Ascending aorta (tissue), 2 donors: ENCODE results near the gene DNAJC4. TPM values are rescaled to one million over a fixed set of nuclear protein-coding genes. Genes with fewer than 3 reads are reported as not detected.

ENCODE experiments used
- DNase-seq, 2 donors: peaks; one replicate each; pipeline ENCODE4 v3.0.0-alpha.2; 2019; ENCODE audit warnings: low spot score in 2 of 2
- H3K27ac ChIP-seq, 2 donors: fragments of 200-600 bp; sonication (generic); one replicate each; pipeline ENCODE4 v1.5.1; 2016 to 2017; ENCODE audit warnings: mild to moderate bottlenecking in 1 of 2
- H3K27me3 ChIP-seq: fragments of 200-600 bp; sonication (generic); one replicate; pipeline ENCODE4 v1.5.1; 2017
- H3K36me3 ChIP-seq, 2 donors: fragments of 200-600 bp; sonication (generic); one replicate each; pipeline ENCODE4 v1.5.1; 2016
- H3K4me1 ChIP-seq, 2 donors: fragments of 200-600 bp; sonication (generic); one replicate each; pipeline ENCODE4 v1.5.1; 2016 to 2017; ENCODE audit warnings: mild to moderate bottlenecking in 1 of 2
- H3K4me3 ChIP-seq, 2 donors: fragments of 200-600 bp; sonication (generic); one replicate each; pipeline ENCODE4 v1.5.1; 2016 to 2017; ENCODE audit warnings: mild to moderate bottlenecking in 1 of 2
- H3K9me3 ChIP-seq, 2 donors: fragments of 200-600 bp; sonication (generic); one replicate each; pipeline ENCODE4 v1.5.1; 2016
- CTCF ChIP-seq, 3 experiments: fragments of 200-600 bp in 2 of 3; fragments of 450-650 bp in 1 of 3; sonication (generic) in 2 of 3; IDR thresholded peaks; one replicate each; pipeline ENCODE4 v1.5.1; 2016 to 2019; ENCODE audit warnings: antibody characterized with exemption in 3 of 3, mild to moderate bottlenecking in 1 of 3, moderate library complexity in 1 of 3
- intact Hi-C: fragments of 100-400 bp; cut with DNase I; formaldehyde crosslinking; loops from one replicate; pipeline ENCODE4 v1.15.1; 2023
- total RNA-seq: library from RNA; depleted of rRNA; stranded (reverse); fragments of >200 nt; gene quantifications from one replicate; pipeline ENCODE4 v1.1.0, GENCODE V29; 2016

Gene DNAJC4
- total RNA-seq, 1 donor from 2014 or later, result 43.1 TPM

- Histone ChIP-seq H3K4me3 (peak overlapping the region; percentile 61 to 77), H3K27ac (peak overlapping the region; percentile 88 to 89), H3K36me3 (no peaks in the 10 kb centered on the region), H3K4me1 (peaks cover 7 to 36% of the 10 kb centered on the region in 2 donors), H3K27me3 (no peaks in the 10 kb centered on the region), H3K9me3 (no peaks in the 10 kb centered on the region)
- DNase-seq, result peak in 1 of 2 donors; percentile 62
- no peak for TF ChIP-seq CTCF (IDR thresholded peaks at IDR 0.05)
- intact Hi-C loops, result loop anchor here (2.0 to 5.0 kb wide), 2 partner anchors 41 to 75 kb away; partner anchors contain the start of genes CATSPERZ and STIP1
Observed at GRCh38 chr11:64227405-64227956, 2.9 kb upstream of the DNAJC4 start.

- intact Hi-C loops, result loop anchor here (5.0 kb wide), 1 partner anchor 73 kb away; the partner anchor contains the start of gene CATSPERZ
- Histone ChIP-seq H3K36me3 (no peaks in the 10 kb centered on the region), H3K4me1 (peaks cover 7 to 43% of the 10 kb centered on the region in 2 donors), H3K27me3 (no peaks in the 10 kb centered on the region), H3K9me3 (no peaks in the 10 kb centered on the region), H3K27ac (peak overlapping the region; percentile 90 to 91), H3K4me3 (peak overlapping the region; percentile 62 to 72)
- no peak for TF ChIP-seq CTCF (IDR thresholded peaks at IDR 0.05)
- DNase-seq, result peak in 1 of 2 donors; percentile 64
Observed at GRCh38 chr11:64229090-64229743, 1.1 kb upstream of the DNAJC4 start.

- no peaks in the 10 kb centered on the region for H3K36me3 ChIP-seq
- TF ChIP-seq CTCF (IDR thresholded peaks at IDR 0.05), result no peak
- intact Hi-C loops, result loop anchor here (1.0 to 5.0 kb wide), 2 partner anchors 44 to 73 kb away; partner anchors contain the start of gene CATSPERZ
- peak overlapping the region; percentile 62 to 72 for H3K4me3 ChIP-seq
- H3K27ac ChIP-seq, result peak overlapping the region; percentile 90 to 91
- DNase-seq, result peak in 1 of 2 donors; percentile 63
- H3K4me1 ChIP-seq, result peaks cover 7 to 42% of the 10 kb centered on the region in 2 donors
- H3K27me3 ChIP-seq, result no peaks in the 10 kb centered on the region
- no peaks in the 10 kb centered on the region for H3K9me3 ChIP-seq
Observed at GRCh38 chr11:64229744-64230170, 591 bp upstream of the DNAJC4 start.

GRCh38 chr11:64230985-64231365 lies 627 bp downstream of the DNAJC4 start:
- Histone ChIP-seq H3K27me3 (no peaks in the 10 kb centered on the region), H3K4me3 (peak overlapping the region; percentile 62 to 72), H3K27ac (peak overlapping the region; percentile 90 to 91), H3K36me3 (no peaks in the 10 kb centered on the region), H3K9me3 (no peaks in the 10 kb centered on the region), H3K4me1 (peaks cover 5 to 45% of the 10 kb centered on the region in 2 donors)
- intact Hi-C loops, result loop anchor here (1.0 kb wide), 1 partner anchor 46 kb away; no protein-coding TSS in a partner anchor
- DNase-seq, result no peak
- no peak for TF ChIP-seq CTCF (IDR thresholded peaks at IDR 0.05)

GRCh38 chr11:64231546-64231945 lies 1.2 kb downstream of the DNAJC4 start:
- no peak for DNase-seq
- TF ChIP-seq CTCF (IDR thresholded peaks at IDR 0.05), result no peak
- H3K36me3 ChIP-seq, result no peaks in the 10 kb centered on the region
- peak overlapping the region in 1 of 2 donors; percentile 20 for H3K27ac ChIP-seq
- intact Hi-C loops, result no loop called here
- H3K4me3 ChIP-seq, result no peak overlapping the region
- no peaks in the 10 kb centered on the region for H3K9me3 ChIP-seq
- H3K27me3 ChIP-seq, result no peaks in the 10 kb centered on the region
- H3K4me1 ChIP-seq, result peaks cover 5 to 47% of the 10 kb centered on the region in 2 donors
